ENCODE data around the gene ZBTB16. TPM values are rescaled to one million over a fixed set of nuclear protein-coding genes. Genes with fewer than 3 reads are reported as not detected.
A peak's percentile ranks its signal among the peaks of the same experiment; 100 is the strongest.

Gene ZBTB16
- total and polyA plus RNA-seq, 2 of the 13 experiments (the other 11 are each of a cell fraction or from before 2014, with no cell fraction given): not detected

DNA sequence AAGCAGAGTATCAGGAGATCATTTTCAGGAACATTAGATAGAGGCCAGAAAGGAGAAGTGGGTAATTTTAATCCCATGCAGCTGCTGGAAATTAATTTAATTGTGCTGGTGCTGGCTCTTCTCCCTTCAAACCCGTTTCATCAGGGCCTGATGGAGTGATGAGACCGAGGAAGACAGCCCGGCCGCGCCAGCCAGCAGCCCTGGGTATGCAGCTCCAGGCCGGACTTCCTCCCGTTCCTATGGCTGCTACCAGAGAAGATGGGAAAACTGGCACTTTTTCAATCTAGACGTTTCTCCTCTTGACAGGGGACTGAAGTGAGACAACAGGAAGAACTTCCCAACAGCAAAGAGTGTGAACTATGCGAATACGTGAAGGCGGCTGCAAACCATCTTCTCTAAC is 24.6 kb upstream of the ZBTB16 start (continued):
- TF ChIP-seq ZNF660 (CRISPR knock-in tag; IDR thresholded peaks at IDR 0.05; ENCODE audit: borderline replicate concordance, low read depth) (no peak), NFE2 (CRISPR knock-in tag; IDR thresholded peaks at IDR 0.05) (no peak), ZNF782 (CRISPR knock-in tag; IDR thresholded peaks at IDR 0.05; ENCODE audit: borderline replicate concordance) (no peak), EEA1 (CRISPR knock-in tag; IDR thresholded peaks at IDR 0.05; ENCODE audit: borderline replicate concordance) (no peak), ZBTB42 (CRISPR knock-in tag; IDR thresholded peaks at IDR 0.05) (no peak), ZNF703 (CRISPR knock-in tag; IDR thresholded peaks at IDR 0.05; ENCODE audit: borderline replicate concordance) (no peak), RFX5 (IDR thresholded peaks at IDR 0.05; ENCODE audit: low read depth, low read length) (no peak), SETDB1 (CRISPR knock-in tag; IDR thresholded peaks at IDR 0.05; ENCODE audit: borderline replicate concordance) (no peak)

DNA sequence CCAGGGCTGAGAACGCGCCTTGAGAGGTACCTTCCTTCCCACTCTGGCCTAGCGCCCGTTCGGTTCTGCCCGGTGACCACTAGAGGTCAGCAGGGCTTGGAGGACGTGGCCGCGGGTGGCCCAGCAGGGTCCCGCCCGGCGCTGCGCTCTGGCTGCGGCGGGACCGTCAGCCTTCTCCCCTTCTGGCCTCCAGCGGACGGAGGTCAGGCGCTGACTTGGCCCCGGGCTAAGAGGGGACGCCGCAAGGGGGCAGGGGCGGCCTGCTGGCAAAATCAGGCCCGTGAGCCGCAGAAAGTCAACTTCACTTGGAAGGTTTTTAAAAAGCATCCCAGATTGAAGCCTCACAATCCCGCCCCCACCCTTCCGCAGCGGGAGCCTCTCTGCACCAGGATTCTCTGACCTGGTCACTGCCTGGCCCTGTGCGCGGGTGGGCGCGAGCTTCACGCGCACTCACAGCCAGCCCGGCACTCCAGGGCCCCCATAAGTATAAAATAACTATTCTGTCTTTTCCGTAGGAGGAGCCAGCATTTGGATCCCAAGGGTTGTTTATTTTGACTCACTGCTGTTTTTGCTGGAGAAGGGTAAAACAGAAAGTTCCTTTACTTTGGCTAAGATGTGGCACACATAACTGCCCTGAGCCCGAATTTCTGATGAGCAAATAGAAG is 23.2 kb upstream of the ZBTB16 start:
- Histone ChIP-seq H3K79me2 (ENCODE audit: insufficient read depth, low read length) (no peaks in the 10 kb centered on the region), H3K27ac (ENCODE audit: extremely low read length, insufficient read depth, low read length) (no peak overlapping the region), H3K4me2 (ENCODE audit: low read depth, low read length) (peak overlapping the region; percentile 41; the same call in 1 of the 2 replicates), H3K4me3 (replicated peaks in 1 of 3; ENCODE audit: insufficient read depth in 1 of 3, low read depth in 2 of 3, low read length in 3 of 3) (peak overlapping the region in 1 of 3 experiments; percentile 31; a peak in 1 of 6 replicates), H2AFZ (ENCODE audit: low read length) (no peak overlapping the region), H3K9me3 (ENCODE audit: low read length) (no peaks in the 10 kb centered on the region), H3K9ac (ENCODE audit: insufficient read depth, low read depth, low read length) (no peak overlapping the region), H3K27me3 (ENCODE audit: control insufficient read depth in 1 of 2, insufficient read depth in 2 of 2, low read length in 2 of 2) (peaks cover 0 to 17% of the 10 kb centered on the region in 2 experiments; a peak in 3 of 5 replicates), H3K4me1 (ENCODE audit: insufficient read depth, low read length) (peaks cover 5% of the 10 kb centered on the region; the same call in 1 of the 2 replicates), H4K20me1 (ENCODE audit: insufficient read depth, low read length) (no peaks in the 10 kb centered on the region), H3K36me3 (replicated peaks in 1 of 2; ENCODE audit: control insufficient read depth in 1 of 2, insufficient read depth in 2 of 2, low read length in 2 of 2) (no peaks in the 10 kb centered on the region)
- POLR2A ChIA-PET: no interaction called here
- in situ Hi-C loops (cut with HindIII; ENCODE audit: extremely low pct_ligation_motif_present, low pct_unique_long_range_greater_than_20kb) (loop anchor here (5.0 kb wide), 2 partner anchors 146 to 226 kb away; no protein-coding TSS in a partner anchor), intact Hi-C loops (cut with micrococcal nuclease; ENCODE audit: unreplicated experiment) (loop anchor here (1.0 kb wide), 2 partner anchors 144 to 225 kb away; no protein-coding TSS in a partner anchor)
- FAIRE-seq (peak; percentile 68), DNase-seq (ENCODE audit: low spot score) (peak; percentile 60), ATAC-seq (peak; percentile 99)
- 3% methylated on average over 7 of the region's 37 CpGs for WGBS (ENCODE audit: low lambda C conversion rate)
- CTCF ChIA-PET (ENCODE audit: low intra/inter-chr PET ratio, low total read pairs): interaction anchor here (0.9 to 2.4 kb wide), 3 partner anchors 144 to 225 kb away, joined by 4 to 46 read pairs (median 10); no protein-coding TSS in a partner anchor
- BruUV-seq (replicated peaks): no TSS peak
- TF ChIP-seq, protein P1, sequence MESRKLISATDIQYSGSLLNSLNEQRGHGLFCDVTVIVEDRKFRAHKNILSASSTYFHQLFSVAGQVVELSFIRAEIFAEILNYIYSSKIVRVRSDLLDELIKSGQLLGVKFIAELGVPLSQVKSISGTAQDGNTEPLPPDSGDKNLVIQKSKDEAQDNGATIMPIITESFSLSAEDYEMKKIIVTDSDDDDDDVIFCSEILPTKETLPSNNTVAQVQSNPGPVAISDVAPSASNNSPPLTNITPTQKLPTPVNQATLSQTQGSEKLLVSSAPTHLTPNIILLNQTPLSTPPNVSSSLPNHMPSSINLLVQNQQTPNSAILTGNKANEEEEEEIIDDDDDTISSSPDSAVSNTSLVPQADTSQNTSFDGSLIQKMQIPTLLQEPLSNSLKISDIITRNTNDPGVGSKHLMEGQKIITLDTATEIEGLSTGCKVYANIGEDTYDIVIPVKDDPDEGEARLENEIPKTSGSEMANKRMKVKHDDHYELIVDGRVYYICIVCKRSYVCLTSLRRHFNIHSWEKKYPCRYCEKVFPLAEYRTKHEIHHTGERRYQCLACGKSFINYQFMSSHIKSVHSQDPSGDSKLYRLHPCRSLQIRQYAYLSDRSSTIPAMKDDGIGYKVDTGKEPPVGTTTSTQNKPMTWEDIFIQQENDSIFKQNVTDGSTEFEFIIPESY (CRISPR knock-in tag; IDR thresholded peaks at IDR 0.05): peak; percentile 60; the same call in 1 of the 2 replicates
- 0 out of 2 replicates have a peak, but pooled peaks have one; percentile 32 for TF ChIP-seq ZNF263 (CRISPR knock-in tag; IDR thresholded peaks at IDR 0.05)
- peak; percentile 47; the same call in 1 of the 2 replicates for TF ChIP-seq FOXK1 (CRISPR knock-in tag; IDR thresholded peaks at IDR 0.05; ENCODE audit: borderline replicate concordance, low read depth)
- peak; percentile 14; the same call in 1 of the 2 replicates for TF ChIP-seq RARA (CRISPR knock-in tag; IDR thresholded peaks at IDR 0.05)
- TF ChIP-seq FOXC1 (CRISPR knock-in tag; IDR thresholded peaks at IDR 0.05; ENCODE audit: borderline replicate concordance): 0 out of 2 replicates have a peak, but pooled peaks have one; percentile 70
- no peak for TF ChIP-seq MAZ (IDR thresholded peaks at IDR 0.05; ENCODE audit: borderline replicate concordance, low read depth, low read length)
- TF ChIP-seq MAZ (CRISPR knock-in tag; IDR thresholded peaks at IDR 0.05; ENCODE audit: low read depth): 0 out of 2 replicates have a peak, but pooled peaks have one; percentile 52
- TF ChIP-seq, protein P2, sequence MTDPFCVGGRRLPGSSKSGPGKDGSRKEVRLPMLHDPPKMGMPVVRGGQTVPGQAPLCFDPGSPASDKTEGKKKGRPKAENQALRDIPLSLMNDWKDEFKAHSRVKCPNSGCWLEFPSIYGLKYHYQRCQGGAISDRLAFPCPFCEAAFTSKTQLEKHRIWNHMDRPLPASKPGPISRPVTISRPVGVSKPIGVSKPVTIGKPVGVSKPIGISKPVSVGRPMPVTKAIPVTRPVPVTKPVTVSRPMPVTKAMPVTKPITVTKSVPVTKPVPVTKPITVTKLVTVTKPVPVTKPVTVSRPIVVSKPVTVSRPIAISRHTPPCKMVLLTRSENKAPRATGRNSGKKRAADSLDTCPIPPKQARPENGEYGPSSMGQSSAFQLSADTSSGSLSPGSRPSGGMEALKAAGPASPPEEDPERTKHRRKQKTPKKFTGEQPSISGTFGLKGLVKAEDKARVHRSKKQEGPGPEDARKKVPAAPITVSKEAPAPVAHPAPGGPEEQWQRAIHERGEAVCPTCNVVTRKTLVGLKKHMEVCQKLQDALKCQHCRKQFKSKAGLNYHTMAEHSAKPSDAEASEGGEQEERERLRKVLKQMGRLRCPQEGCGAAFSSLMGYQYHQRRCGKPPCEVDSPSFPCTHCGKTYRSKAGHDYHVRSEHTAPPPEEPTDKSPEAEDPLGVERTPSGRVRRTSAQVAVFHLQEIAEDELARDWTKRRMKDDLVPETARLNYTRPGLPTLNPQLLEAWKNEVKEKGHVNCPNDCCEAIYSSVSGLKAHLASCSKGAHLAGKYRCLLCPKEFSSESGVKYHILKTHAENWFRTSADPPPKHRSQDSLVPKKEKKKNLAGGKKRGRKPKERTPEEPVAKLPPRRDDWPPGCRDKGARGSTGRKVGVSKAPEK (CRISPR knock-in tag; IDR thresholded peaks at IDR 0.05; ENCODE audit: borderline replicate concordance): peak; percentile 86; the same call in 1 of the 2 replicates

All from HepG2 (cell line).